Panc1 (cell line): ENCODE results near the gene CARHSP1. TPM values are rescaled to one million over a fixed set of nuclear protein-coding genes. Genes with fewer than 3 reads are reported as not detected.

Experiments used
- ATAC-seq: fragments of 200-7000 bp; cut with Tn5 transposase; 2 replicates; pipeline ENCODE4 v1.9.1; 2020; ENCODE audit warnings: mild to moderate bottlenecking, moderate library complexity
- BruUV-seq: library from RNA; stranded (reverse); fragments of 400-500 nt; replicated peaks from 2 replicates; lab custom pipeline; 2021; lab: Mats Ljungman, UMichigan
- CTCF ChIA-PET: fragments of 300-600 bp; sonication (Branson Sonifier 250); formaldehyde crosslinking; loops from one replicate; lab custom pipeline; 2022; ENCODE audit warnings: antibody characterized with exemption; lab: Charles Lee
- POLR2A ChIA-PET: fragments of 300-600 bp; sonication (Branson Sonifier 250); formaldehyde crosslinking; loops from one replicate; lab custom pipeline; 2022; ENCODE audit warnings: antibody characterized with exemption; lab: Charles Lee
- DNase-seq: peaks from one replicate; pipeline ENCODE4 v3.0.0-alpha.2; 2010; ENCODE audit warnings: low read depth, low spot score
- H3K27ac ChIP-seq: 2 replicates; pipeline ENCODE4 v1.5.1; 2011; ENCODE audit warnings: mild to moderate bottlenecking, low read length, inconsistent platforms
- H3K27me3 ChIP-seq: fragments of 200-500 bp; sonication (Bioruptor generic); 2 replicates; pipeline ENCODE4 v1.6.0; 2014; ENCODE audit warnings: low read length, inconsistent platforms; ENCODE audit not compliant: control insufficient read depth, insufficient read depth
- H3K36me3 ChIP-seq: fragments of 200-500 bp; sonication (Bioruptor generic); 2 replicates; pipeline ENCODE4 v1.5.1; 2014; ENCODE audit warnings: inconsistent platforms, mild to moderate bottlenecking, low read length, moderate library complexity; ENCODE audit not compliant: control insufficient read depth, insufficient read depth
- H3K4me1 ChIP-seq: 2 replicates; pipeline ENCODE4 v1.5.1; 2011; ENCODE audit warnings: inconsistent platforms, mild to moderate bottlenecking, low read length, moderate library complexity; ENCODE audit not compliant: control insufficient read depth, insufficient read depth
- H3K4me3 ChIP-seq, 2 experiments: 2 replicates each; pipeline ENCODE4 v1.5.1; 2011 to 2012; ENCODE audit warnings: low read depth in 2 of 2, low read length in 2 of 2, mild to moderate bottlenecking in 2 of 2, inconsistent platforms in 1 of 2, moderate library complexity in 1 of 2
- H3K9me3 ChIP-seq: fragments of 200-500 bp; sonication (Bioruptor generic); 2 replicates; pipeline ENCODE4 v1.5.1; 2014; ENCODE audit warnings: low read depth, mild to moderate bottlenecking, inconsistent platforms, low read length, moderate library complexity; ENCODE audit not compliant: control insufficient read depth, insufficient read depth
- POLR2AphosphoS5 ChIP-seq: IDR thresholded peaks from 2 replicates; pipeline ENCODE4 v1.6.1; 2012; ENCODE audit warnings: mild to moderate bottlenecking, low read depth, low read length, moderate library complexity
- SIN3A ChIP-seq: IDR thresholded peaks from 2 replicates; pipeline ENCODE4 v1.6.1; 2012; ENCODE audit warnings: low read depth, mild to moderate bottlenecking, low read length, moderate library complexity, borderline replicate concordance; ENCODE audit not compliant: insufficient read depth
- TCF7L2 ChIP-seq: IDR thresholded peaks from 2 replicates; pipeline ENCODE4 v1.6.1; 2011; ENCODE audit warnings: mild to moderate bottlenecking, low read depth, low read length, inconsistent platforms
- in situ Hi-C: cut with HindIII; loops from 2 replicates; pipeline ENCODE4 v1.10.0; 2016; ENCODE audit warnings: low sequenced_read_pairs, low pct_unique_long_range_greater_than_20kb
- intact Hi-C: fragments of 100-400 bp; cut with micrococcal nuclease; formaldehyde crosslinking; loops from one replicate; pipeline ENCODE4 v1.10.0; 2022; ENCODE audit not compliant: unreplicated experiment
- total RNA-seq: library from RNA; stranded (reverse); gene quantifications from one replicate; pipeline ENCODE4 v1.2.1, GENCODE V29; 2021; ENCODE audit not compliant: unreplicated experiment
- TF ChIP-seq, protein P1 (sequence below), 2 experiments: IDR thresholded peaks; 2 replicates each; pipeline ENCODE4 v1.6.1; 2011 to 2012; ENCODE audit warnings: low read depth in 2 of 2, control low read depth in 1 of 2, low read length in 1 of 2, mild to moderate bottlenecking in 1 of 2, moderate library complexity in 1 of 2; ENCODE audit not compliant: insufficient read depth in 1 of 2
- TF ChIP-seq, protein P2 (sequence below): fragments of 450-650 bp; IDR thresholded peaks from 2 replicates; pipeline ENCODE4 v1.5.1; 2017; ENCODE audit warnings: mild to moderate bottlenecking

CARHSP1 gene
- total RNA-seq, 1 experiment from 2014 or later: 158 TPM

DNA sequence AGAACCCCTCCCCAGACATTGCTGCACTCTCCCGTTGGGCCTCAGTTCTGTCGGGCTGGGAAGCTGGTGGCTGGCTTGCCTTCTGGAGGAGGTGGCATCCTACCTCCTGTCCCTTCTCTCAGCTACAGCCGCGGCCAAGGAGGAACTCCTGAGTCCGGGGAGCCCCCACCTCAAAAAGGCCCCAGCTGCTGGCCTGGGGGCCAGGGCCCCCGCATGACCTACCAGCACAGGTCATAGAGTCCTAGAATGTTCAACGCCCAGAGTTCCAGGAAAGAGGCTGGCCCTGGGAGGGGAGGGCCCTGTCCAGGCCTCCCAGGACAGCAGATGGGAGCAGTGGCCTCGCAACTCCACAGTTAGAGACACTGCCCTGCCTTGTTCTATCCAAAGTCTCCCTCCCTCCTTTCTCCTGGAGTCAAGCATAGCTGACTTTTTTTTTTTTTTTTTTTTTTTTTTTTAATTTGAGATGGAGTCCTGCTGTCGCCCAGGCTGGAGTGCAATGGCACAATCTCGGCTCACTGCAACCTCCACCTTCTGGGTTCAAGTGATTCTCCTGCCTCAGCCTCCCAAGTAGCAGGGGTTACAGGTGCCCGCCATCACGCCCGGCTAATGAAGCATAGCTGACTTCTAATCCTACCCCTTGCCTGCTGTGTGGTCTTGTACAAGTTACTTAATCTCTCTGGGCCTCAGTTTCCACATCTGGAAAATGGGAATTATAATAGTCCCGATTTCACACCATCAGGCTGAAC, 7.1 kb downstream of the CARHSP1 start:
- H3K27ac ChIP-seq: peak overlapping the region; percentile 96
- H3K4me3 ChIP-seq: no peak overlapping the region
- no peaks in the 10 kb centered on the region for H3K27me3 ChIP-seq
- ATAC-seq (0 out of 2 replicates have a peak, but pooled peaks have one; percentile 11), DNase-seq (no peak)
- ChIA-PET POLR2A (interaction anchor here (0.6 to 1.0 kb wide), 3 partner anchors 9 to 158 kb away, joined by 4 to 6 read pairs (median 4); no protein-coding TSS in a partner anchor), CTCF (no interaction called here)
- in situ Hi-C loops (no loop called here), intact Hi-C loops (loop anchor here (10.0 kb wide), 2 partner anchors 273 to 287 kb away; no protein-coding TSS in a partner anchor)
- H3K9me3 ChIP-seq: no peaks in the 10 kb centered on the region
- BruUV-seq: no TSS peak
- H3K4me1 ChIP-seq: peaks cover 67% of the 10 kb centered on the region
- TF ChIP-seq TCF7L2 (no peak), POLR2AphosphoS5 (no peak; the same call in 1 of the 2 replicates), SIN3A (no peak)
- TF ChIP-seq, protein P1, sequence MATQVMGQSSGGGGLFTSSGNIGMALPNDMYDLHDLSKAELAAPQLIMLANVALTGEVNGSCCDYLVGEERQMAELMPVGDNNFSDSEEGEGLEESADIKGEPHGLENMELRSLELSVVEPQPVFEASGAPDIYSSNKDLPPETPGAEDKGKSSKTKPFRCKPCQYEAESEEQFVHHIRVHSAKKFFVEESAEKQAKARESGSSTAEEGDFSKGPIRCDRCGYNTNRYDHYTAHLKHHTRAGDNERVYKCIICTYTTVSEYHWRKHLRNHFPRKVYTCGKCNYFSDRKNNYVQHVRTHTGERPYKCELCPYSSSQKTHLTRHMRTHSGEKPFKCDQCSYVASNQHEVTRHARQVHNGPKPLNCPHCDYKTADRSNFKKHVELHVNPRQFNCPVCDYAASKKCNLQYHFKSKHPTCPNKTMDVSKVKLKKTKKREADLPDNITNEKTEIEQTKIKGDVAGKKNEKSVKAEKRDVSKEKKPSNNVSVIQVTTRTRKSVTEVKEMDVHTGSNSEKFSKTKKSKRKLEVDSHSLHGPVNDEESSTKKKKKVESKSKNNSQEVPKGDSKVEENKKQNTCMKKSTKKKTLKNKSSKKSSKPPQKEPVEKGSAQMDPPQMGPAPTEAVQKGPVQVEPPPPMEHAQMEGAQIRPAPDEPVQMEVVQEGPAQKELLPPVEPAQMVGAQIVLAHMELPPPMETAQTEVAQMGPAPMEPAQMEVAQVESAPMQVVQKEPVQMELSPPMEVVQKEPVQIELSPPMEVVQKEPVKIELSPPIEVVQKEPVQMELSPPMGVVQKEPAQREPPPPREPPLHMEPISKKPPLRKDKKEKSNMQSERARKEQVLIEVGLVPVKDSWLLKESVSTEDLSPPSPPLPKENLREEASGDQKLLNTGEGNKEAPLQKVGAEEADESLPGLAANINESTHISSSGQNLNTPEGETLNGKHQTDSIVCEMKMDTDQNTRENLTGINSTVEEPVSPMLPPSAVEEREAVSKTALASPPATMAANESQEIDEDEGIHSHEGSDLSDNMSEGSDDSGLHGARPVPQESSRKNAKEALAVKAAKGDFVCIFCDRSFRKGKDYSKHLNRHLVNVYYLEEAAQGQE (IDR thresholded peaks at IDR 0.05; ENCODE audit: insufficient read depth in 1 of 2, low read depth in 2 of 2, low read length in 1 of 2): no peak
- TF ChIP-seq, protein P2, sequence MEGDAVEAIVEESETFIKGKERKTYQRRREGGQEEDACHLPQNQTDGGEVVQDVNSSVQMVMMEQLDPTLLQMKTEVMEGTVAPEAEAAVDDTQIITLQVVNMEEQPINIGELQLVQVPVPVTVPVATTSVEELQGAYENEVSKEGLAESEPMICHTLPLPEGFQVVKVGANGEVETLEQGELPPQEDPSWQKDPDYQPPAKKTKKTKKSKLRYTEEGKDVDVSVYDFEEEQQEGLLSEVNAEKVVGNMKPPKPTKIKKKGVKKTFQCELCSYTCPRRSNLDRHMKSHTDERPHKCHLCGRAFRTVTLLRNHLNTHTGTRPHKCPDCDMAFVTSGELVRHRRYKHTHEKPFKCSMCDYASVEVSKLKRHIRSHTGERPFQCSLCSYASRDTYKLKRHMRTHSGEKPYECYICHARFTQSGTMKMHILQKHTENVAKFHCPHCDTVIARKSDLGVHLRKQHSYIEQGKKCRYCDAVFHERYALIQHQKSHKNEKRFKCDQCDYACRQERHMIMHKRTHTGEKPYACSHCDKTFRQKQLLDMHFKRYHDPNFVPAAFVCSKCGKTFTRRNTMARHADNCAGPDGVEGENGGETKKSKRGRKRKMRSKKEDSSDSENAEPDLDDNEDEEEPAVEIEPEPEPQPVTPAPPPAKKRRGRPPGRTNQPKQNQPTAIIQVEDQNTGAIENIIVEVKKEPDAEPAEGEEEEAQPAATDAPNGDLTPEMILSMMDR: no peak
- no peaks in the 10 kb centered on the region for H3K36me3 ChIP-seq

DNA sequence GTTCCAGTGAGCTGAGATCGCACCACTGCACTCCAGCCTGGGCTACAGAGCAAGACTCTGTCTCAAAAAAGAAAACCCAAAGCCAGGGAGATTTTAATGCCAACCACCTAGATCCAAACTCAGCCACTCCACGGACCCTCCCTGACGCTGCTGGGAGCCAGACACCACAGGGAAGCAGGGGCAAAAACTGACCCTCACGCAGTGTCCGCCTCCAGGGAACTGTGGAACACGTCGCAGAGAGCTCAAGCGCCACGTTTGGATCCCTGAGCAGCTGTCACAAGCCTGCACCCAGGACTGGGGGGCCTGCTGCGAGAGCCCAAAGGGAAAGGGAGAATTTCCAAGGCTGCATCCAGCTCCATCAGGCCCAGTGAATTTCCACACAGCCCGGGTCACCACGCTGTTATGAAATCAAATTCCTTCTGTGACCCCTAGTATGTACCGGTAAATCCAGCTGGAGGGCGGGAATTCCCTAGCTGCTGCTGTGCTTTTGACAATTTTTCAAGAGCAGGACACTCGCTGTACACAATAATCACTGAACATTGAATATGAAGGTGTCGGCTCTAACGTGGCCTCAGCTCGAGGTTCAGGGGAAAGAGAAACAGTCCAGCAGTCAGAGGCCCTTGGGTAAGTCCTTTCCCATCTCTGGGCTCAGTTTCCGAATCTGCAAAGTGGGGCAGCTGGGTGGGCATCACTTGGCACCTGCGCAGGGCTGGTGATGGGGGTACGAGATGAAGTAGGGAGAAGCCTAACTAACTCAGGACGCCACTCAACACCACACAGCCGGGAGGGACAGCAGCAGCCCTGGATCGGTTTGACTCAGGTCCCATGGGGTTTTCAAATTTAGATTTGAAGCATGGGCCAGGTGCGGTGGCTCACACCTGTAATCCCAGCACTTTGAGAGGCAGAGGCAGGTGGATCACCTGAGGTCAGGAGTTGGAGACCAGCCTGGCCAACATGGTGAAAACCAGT, 8.6 kb downstream of the CARHSP1 start:
- intact Hi-C loops (loop anchor here (10.0 kb wide), 2 partner anchors 275 to 285 kb away; no protein-coding TSS in a partner anchor), in situ Hi-C loops (no loop called here)
- Histone ChIP-seq H3K27me3 (no peaks in the 10 kb centered on the region), H3K4me1 (peaks cover 66% of the 10 kb centered on the region), H3K36me3 (no peaks in the 10 kb centered on the region), H3K9me3 (no peaks in the 10 kb centered on the region), H3K27ac (peak overlapping the region; percentile 86), H3K4me3 (no peak overlapping the region)
- POLR2A ChIA-PET: interaction anchor here (0.6 to 1.0 kb wide), 2 partner anchors 11 to 1218 kb away, joined by 3 to 4 read pairs; no protein-coding TSS in a partner anchor
- no peak for DNase-seq
- CTCF ChIA-PET: interaction anchor here (0.6 kb wide), 1 partner anchor 149 kb away, joined by 4 read pairs; no protein-coding TSS in a partner anchor
- no TSS peak for BruUV-seq
- ATAC-seq: 0 out of 2 replicates have a peak, but pooled peaks have one; percentile 0
- TF ChIP-seq POLR2AphosphoS5: no peak; the same call in none of the 2 replicates
- TF ChIP-seq, protein P1 (IDR thresholded peaks at IDR 0.05; ENCODE audit: insufficient read depth in 1 of 2, low read depth in 2 of 2, low read length in 1 of 2): no peak
- TF ChIP-seq, protein P2: no peak
- TF ChIP-seq TCF7L2: no peak
- TF ChIP-seq SIN3A: no peak
